GM12891 (cell line): Measurements from ENCODE around the gene AMD1. TPM values are rescaled to one million over a fixed set of nuclear protein-coding genes. Genes with fewer than 3 reads are reported as not detected.
"Not testable (repeated sequence)": the region's sequence is repeated elsewhere in the genome, so short reads cannot be mapped to it uniquely, and the experiment has no call there.

Experiments
- DNase-seq: peaks from one replicate; pipeline ENCODE4 v3.0.0; 2011; ENCODE audit warnings: low spot score; ENCODE audit not compliant: insufficient read length
- FAIRE-seq: peaks from 2 replicates; lab custom pipeline; 2011; peaks lifted over from hg19 to GRCh38; lab: Jason Lieb, UNC
- PAX5 ChIP-seq: IDR thresholded peaks from 2 replicates; pipeline ENCODE4 v1.6.1; 2011; ENCODE audit warnings: low read length, moderate library complexity, mild to moderate bottlenecking; ENCODE audit not compliant: insufficient read depth, severe bottlenecking
- POLR2A ChIP-seq: IDR thresholded peaks from 2 replicates; pipeline ENCODE4 v1.6.1; 2011; ENCODE audit warnings: low read depth, low read length, control low read depth
- POLR2AphosphoS5 ChIP-seq: IDR thresholded peaks from 2 replicates; pipeline ENCODE4 v1.6.1; 2011; ENCODE audit warnings: low read depth, low read length, control low read depth
- POU2F2 ChIP-seq: IDR thresholded peaks from 2 replicates; pipeline ENCODE4 v1.6.1; 2011; ENCODE audit warnings: low read depth, mild to moderate bottlenecking, control low read depth, low read length, moderate library complexity
- SPI1 ChIP-seq: IDR thresholded peaks from 2 replicates; pipeline ENCODE4 v1.6.1; 2011; ENCODE audit warnings: low read depth, low read length, control low read depth
- TAF1 ChIP-seq: IDR thresholded peaks from 2 replicates; pipeline ENCODE4 v1.6.1; 2011; ENCODE audit warnings: low read depth, low read length, control low read depth
- polyA plus RNA-seq: library from polyadenylated mRNA; unstranded; fragments of >200 nt; gene quantifications from one replicate; pipeline ENCODE4 v1.2.1, GENCODE V29; 2012; ENCODE audit warnings: low read depth, missing spikeins, inconsistent platforms; ENCODE audit not compliant: missing spikeins

AMD1 gene
- polyA plus RNA-seq = 48.9 TPM

GRCh38 chr6:110873981-110874879 is at the start of gene AMD1:
AMD1 (plus strand) TSS chr6:110874785; CDS start chr6:110875106, 321 bp downstream.
- DNase-seq (peak; percentile 84), FAIRE-seq (peak; percentile 97)
- TF ChIP-seq TAF1 = peak; percentile 99
- TF ChIP-seq PAX5 = peak; percentile 87
- peak; percentile 94 for TF ChIP-seq POU2F2
- no peak for TF ChIP-seq SPI1
- peak; percentile 100 for TF ChIP-seq POLR2AphosphoS5
- peak; percentile 100 for TF ChIP-seq POLR2A

GRCh38 chr6:110826236-110827129 is 48.1 kb upstream of the AMD1 start:
- DNase-seq (no peak), FAIRE-seq (no peak)
- TF ChIP-seq POLR2A = no peak
- no peak for TF ChIP-seq TAF1
- TF ChIP-seq POU2F2 = no peak
- TF ChIP-seq POLR2AphosphoS5 = no peak
- no peak for TF ChIP-seq PAX5
- TF ChIP-seq SPI1 = no peak

GRCh38 chr6:110828396-110828795 is 46.2 kb upstream of the AMD1 start:
- FAIRE-seq (no peak), DNase-seq (no peak)
- no peak for TF ChIP-seq POLR2A
- no peak for TF ChIP-seq POLR2AphosphoS5
- TF ChIP-seq SPI1 = no peak
- no peak for TF ChIP-seq PAX5
- TF ChIP-seq POU2F2 = no peak
- no peak for TF ChIP-seq TAF1

GRCh38 chr6:110831405-110831804 is 43.2 kb upstream of the AMD1 start:
- DNase-seq = no peak
- FAIRE-seq = no peak

GRCh38 chr6:110833831-110834230 is 40.8 kb upstream of the AMD1 start:
- no peak for FAIRE-seq
- TF ChIP-seq PAX5 (no peak), POU2F2 (no peak), POLR2AphosphoS5 (no peak)
- no peak for DNase-seq

More at GRCh38 chr6:110831405-110831804, 43.2 kb upstream of the AMD1 start:
- no peak for TF ChIP-seq POLR2AphosphoS5
- no peak for TF ChIP-seq TAF1
- no peak for TF ChIP-seq SPI1
- TF ChIP-seq POU2F2 = no peak
- TF ChIP-seq POLR2A = no peak
- no peak for TF ChIP-seq PAX5

GRCh38 chr6:110835751-110836150 is 38.8 kb upstream of the AMD1 start:
- FAIRE-seq, DNase-seq: not testable (repeated sequence)

GRCh38 chr6:110841266-110841665 is 33.3 kb upstream of the AMD1 start:
- FAIRE-seq = no peak
- DNase-seq = no peak
- TF ChIP-seq TAF1 (no peak), SPI1 (no peak), POLR2A (no peak), PAX5 (no peak), POLR2AphosphoS5 (no peak), POU2F2 (no peak)

- TF ChIP-seq POU2F2 = no peak
- no peak for TF ChIP-seq POLR2AphosphoS5
- TF ChIP-seq PAX5 = no peak
- TF ChIP-seq POLR2A = no peak
- TF ChIP-seq SPI1 = no peak
- TF ChIP-seq TAF1 = no peak
- DNase-seq (no peak), FAIRE-seq (no peak)
These were observed 24.8 kb upstream of the AMD1 start for GRCh38 chr6:110849781-110850180.

GRCh38 chr6:110852773-110853172 is 21.8 kb upstream of the AMD1 start:
- FAIRE-seq (no peak), DNase-seq (no peak)
- TF ChIP-seq POU2F2 = no peak
- TF ChIP-seq POLR2AphosphoS5 = no peak
- TF ChIP-seq SPI1 = no peak
